GM12873 (cell line): Measurements from ENCODE around the gene CHMP4B.

ENCODE experiments used
- TF ChIP-seq, protein P1 (sequence below): IDR thresholded peaks from 2 replicates; pipeline ENCODE4 v1.5.1; 2012; ENCODE audit warnings: low read depth, mild to moderate bottlenecking, moderate library complexity, low read length, control low read depth; ENCODE audit not compliant: insufficient read depth; ENCODE audit errors: missing control alignments

The CHMP4B gene

DNA sequence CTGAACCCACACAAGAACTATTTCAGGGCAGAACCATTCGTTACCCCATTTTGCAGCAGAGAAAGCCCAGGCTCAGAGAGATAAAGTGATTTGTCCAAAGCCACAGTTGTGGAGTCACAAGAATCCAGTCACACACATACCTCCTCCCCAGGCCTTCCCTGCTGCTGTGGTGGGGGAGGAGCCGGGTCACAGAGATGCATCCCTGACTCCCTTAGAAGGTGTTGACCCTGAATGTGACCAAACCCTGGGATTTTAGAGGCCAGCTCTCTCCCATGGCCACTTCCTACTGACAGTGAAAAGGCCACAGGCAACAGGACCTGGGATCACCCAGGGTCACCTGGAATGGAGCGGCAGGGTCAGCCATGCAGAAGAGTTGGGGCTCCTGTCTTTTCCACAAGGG is 48.6 kb downstream of the CHMP4B start:
- TF ChIP-seq, protein P1, sequence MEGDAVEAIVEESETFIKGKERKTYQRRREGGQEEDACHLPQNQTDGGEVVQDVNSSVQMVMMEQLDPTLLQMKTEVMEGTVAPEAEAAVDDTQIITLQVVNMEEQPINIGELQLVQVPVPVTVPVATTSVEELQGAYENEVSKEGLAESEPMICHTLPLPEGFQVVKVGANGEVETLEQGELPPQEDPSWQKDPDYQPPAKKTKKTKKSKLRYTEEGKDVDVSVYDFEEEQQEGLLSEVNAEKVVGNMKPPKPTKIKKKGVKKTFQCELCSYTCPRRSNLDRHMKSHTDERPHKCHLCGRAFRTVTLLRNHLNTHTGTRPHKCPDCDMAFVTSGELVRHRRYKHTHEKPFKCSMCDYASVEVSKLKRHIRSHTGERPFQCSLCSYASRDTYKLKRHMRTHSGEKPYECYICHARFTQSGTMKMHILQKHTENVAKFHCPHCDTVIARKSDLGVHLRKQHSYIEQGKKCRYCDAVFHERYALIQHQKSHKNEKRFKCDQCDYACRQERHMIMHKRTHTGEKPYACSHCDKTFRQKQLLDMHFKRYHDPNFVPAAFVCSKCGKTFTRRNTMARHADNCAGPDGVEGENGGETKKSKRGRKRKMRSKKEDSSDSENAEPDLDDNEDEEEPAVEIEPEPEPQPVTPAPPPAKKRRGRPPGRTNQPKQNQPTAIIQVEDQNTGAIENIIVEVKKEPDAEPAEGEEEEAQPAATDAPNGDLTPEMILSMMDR, result no peak

DNA sequence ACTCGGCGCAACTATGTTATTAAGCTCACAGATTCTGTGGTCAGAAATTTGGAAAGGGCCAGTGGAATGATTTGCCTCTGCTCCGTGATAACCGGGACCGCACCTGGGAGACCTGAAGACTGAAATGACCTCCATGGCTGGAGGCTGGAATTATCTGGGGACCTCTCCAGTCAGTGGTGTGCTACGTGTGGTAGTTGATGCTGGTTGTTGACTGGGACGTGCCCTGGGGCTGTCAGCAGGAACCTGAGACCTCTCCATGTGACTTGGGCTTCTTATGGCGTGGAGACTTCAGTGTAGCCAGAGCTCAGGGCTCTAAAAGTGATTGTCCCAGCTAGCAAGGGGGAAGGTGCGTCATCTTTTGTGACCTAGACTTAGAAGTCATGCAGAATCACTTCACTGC is 50.3 kb downstream of the CHMP4B start:
- TF ChIP-seq, protein P1, result no peak

DNA sequence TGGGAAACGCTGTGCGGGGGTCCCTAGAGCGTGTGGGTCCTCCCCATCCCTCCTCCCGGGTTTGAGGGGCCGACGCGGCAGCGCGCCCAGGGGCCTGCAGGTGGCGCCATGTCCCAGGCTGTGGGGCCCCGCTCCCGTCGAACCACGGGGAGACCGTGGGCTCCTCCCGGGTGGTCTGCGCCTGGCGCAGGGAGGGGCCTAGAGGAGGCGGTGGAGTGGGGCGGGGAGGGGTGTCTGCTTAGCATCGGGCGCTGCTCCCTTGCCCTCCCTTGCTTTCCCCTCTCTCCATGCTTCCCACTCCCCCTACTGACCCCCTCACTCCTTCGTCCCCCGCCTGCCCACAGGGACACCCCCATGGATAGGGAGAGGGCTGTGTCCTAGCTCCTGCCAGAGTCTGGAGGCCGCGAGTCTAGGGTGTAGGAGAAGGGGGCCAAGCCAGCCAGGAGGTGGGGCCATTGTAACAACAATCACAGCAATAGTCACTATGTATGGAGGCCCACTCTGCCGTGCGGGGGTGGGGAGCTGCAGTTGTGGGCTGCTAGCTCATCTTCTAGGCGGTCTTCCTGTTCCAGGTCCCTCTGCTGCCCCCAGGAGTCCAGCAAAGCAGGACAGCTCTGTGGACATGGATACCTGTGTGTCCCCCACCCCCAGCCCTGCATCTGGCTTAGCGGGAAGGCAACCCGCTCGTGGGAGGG is 51.7 kb downstream of the CHMP4B start:
- TF ChIP-seq, protein P1, result peak; percentile 83

DNA sequence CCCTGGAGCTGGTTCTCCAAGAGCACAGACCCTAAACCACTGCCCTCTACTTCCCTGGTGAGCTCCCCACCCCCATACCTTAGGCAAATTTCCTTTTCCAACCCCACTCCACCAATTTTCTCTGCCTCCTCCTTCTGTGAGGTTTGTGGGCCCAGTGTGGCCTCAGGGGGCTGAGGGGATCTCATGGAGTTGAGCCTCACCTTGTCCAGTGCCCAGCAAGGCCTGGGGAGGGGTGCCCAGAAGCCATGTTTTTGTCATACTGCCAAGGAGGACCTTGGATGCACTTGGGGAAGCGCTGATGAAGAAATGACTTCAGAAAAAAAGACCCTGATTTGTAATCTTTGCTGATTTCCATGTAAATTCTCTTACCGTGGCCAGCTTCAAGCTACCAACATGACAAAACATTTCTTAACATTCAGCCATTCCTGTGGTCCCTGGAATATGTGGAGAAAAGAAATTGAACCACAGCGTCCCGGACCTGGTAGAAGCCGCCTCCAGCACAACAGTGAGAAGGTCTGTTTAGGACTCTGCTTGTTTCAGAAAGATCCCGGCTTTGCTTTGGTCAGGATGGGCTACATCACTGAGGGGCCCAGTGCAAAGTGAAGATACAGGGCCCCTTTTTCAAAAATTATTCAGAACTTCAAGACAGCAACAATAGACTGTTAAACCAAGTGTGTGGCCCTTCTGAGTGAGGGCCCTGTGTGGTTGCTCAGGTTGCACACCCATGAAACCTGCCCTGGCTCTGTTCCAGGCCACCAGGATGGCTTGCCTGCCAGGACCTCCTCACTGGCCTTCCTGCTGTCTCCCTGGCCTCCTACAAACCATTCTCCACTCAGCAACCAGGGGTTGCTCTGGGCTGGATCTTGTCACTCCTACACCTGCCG is 52.5 kb downstream of the CHMP4B start:
- TF ChIP-seq, protein P1, result no peak

DNA sequence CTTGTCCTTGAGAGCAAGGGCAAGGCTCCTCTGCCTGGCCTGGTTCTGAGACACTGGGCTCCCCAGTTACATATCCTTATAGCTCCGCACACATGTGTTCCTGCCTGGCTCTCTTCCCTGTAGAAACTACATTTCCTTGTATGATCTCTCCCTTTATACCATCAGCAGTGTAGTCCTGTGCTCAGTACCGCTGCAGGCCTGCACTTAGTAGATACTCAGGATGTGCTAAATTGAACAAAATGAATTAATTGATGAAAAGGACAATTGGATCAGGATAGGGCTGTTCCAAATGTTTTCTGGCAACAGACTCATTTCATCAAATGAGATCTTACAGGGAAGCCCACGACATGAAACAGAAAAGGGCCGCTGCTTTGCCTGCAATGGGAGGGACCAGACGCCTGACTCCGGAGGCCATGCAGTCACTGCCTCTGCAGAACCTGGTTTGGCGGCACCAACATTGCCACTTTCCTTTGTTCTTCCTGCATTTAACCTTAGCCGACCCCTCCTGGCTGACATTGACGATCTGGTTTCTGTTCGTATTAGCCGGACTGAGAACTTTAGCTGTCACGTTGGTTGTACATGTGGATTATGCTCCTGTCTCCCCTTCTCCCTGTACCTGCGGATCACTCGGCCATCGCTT is 53.3 kb downstream of the CHMP4B start:
- TF ChIP-seq, protein P1, result no peak

DNA sequence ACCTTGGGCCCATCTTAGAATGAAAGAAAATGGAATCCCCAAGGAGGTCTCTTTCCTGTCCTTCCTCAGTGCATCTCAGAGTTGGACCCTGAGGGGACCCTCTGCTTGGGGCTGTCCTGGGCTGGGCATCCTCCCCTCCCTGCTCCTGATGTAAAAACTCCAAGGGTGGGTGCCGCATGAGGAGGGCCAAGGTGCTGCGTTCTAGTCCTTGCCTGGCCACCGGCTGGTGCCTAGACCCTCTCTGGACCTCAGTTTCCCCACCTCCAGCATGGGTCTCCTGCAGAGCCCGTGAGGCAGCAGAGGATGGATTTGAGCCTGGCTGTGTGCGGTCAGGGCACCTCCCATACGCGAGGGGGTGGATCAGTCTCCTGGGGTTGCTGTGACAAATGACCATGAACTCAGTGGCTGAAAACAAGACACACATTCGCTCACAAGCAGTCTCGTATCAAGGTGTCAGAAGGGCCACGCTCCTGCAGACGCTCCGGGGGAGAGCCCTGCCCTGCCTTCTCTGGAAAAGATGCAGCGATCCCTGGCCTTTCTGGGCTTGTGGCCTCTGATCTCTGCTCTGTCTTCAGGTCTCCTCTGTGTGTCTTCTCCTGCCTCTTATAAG is 54.7 kb downstream of the CHMP4B start:
- TF ChIP-seq, protein P1, result no peak
